22Rv1 (cell line): ENCODE measurements around the gene ST3GAL5.

ENCODE experiments used
- H3K27ac ChIP-seq: fragments of 450-650 bp; 2 replicates; pipeline ENCODE4 v1.5.1; 2017
- ZFX ChIP-seq: fragments of 450-650 bp; IDR thresholded peaks from 2 replicates; pipeline ENCODE4 v1.6.1; 2017; ENCODE audit warnings: antibody characterized with exemption, borderline replicate concordance
- TF ChIP-seq, protein P1 (sequence below): fragments of 450-650 bp; IDR thresholded peaks from 2 replicates; pipeline ENCODE4 v1.5.1; 2017; ENCODE audit warnings: mild to moderate bottlenecking

ST3GAL5 gene

DNA sequence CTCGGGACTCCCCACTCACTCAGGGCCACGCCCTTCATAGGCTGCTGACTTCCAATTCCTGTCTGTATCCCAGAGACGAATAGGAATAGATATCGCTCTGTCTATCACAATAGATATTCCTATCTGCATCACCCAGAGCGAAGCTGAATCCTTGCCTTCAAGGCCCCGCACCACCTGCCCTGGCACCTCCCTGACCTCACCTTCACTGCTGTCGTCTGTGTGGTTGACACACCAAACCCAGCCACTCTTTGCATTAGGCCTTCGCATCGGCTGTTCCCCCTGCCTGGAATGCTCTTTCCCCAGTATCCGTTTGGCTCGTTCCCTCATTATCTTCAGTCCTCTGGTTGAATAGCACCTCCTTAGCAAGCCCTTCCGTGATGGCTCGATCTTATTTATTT is 91.5 kb downstream of the ST3GAL5 start:
- TF ChIP-seq ZFX = no peak
- TF ChIP-seq, protein P1, sequence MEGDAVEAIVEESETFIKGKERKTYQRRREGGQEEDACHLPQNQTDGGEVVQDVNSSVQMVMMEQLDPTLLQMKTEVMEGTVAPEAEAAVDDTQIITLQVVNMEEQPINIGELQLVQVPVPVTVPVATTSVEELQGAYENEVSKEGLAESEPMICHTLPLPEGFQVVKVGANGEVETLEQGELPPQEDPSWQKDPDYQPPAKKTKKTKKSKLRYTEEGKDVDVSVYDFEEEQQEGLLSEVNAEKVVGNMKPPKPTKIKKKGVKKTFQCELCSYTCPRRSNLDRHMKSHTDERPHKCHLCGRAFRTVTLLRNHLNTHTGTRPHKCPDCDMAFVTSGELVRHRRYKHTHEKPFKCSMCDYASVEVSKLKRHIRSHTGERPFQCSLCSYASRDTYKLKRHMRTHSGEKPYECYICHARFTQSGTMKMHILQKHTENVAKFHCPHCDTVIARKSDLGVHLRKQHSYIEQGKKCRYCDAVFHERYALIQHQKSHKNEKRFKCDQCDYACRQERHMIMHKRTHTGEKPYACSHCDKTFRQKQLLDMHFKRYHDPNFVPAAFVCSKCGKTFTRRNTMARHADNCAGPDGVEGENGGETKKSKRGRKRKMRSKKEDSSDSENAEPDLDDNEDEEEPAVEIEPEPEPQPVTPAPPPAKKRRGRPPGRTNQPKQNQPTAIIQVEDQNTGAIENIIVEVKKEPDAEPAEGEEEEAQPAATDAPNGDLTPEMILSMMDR = no peak
- H3K27ac ChIP-seq = no peak overlapping the region

- no peak overlapping the region for H3K27ac ChIP-seq
- TF ChIP-seq, protein P1 = no peak
- no peak for TF ChIP-seq ZFX
Observed at GRCh38 chr2:85796341-85797262, 92.2 kb downstream of the ST3GAL5 start.

DNA sequence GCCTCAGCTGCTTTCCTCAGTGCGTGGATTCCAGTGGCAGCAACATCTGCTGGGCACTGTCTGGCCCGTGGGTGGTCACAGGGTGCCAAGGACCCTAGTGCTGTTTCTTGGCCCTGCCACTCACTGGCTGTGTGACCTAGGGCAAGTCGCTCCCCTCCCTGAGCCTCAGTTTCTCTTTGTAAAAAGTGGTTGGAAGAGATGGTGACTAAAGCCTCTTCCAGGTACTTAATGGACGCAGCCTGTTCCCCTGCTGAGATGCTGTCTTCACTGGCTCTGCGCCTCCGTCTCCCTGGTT is 92.8 kb downstream of the ST3GAL5 start:
- no peak overlapping the region for H3K27ac ChIP-seq
- no peak for TF ChIP-seq ZFX
- TF ChIP-seq, protein P1 = no peak

DNA sequence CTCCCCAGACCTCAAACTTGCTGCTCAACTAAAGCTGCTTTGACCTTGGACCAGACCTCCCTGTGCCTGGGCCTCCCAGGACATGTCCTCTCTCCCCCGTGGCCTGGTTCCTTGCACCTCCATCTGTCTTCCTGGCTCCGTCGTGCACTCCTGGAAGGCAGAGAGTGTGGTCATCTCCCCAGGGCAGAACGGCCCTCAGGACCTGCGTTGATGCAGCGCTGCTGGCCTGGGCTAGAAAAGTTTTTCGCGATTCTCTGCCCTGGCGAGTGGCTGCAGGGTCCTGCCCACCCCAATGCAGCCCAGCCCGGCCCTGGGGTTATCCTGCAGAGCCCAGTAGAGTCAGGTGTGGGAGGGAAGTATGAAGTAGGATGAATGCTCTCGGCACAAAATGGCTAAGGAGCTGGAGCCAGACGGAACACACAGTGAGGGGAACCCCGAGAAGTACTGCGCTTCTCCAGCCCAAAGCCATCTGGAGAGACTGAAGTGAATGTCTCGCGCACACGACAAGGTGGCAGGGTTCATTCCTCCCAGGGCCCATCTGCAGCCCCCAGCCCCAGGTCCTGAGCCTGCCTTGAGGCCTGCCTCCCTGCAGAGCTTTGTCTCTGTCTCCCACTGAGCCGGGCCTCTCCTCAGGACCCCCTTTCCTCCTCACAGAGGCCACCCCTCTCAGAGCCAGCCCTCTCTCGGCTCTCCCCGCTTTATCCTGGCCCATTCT is 93.3 kb downstream of the ST3GAL5 start:
- TF ChIP-seq, protein P1 = no peak
- no peak for TF ChIP-seq ZFX
- H3K27ac ChIP-seq = no peak overlapping the region

- TF ChIP-seq ZFX = no peak
- TF ChIP-seq, protein P1 = no peak
- no peak overlapping the region for H3K27ac ChIP-seq
Observed at GRCh38 chr2:85794491-85795121, 94.2 kb downstream of the ST3GAL5 start.

DNA sequence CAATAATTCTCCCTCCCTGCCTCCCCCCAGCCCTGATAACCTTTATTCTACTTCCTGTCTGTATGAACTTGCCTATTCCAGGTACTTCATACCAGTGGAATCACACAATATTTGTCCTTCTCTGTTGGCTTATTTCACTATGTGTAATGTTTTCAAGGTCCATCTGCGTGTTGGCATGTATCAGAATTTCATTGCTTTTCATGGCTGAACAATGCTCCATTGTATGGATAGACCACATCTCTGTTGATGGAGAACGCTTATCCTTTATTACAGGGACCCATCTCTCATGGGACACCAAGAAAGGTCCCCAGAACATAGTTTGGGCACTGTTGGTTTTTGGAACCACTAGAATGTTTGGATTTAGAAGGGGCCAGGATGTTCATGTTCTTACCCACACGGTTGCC is 94.8 kb downstream of the ST3GAL5 start:
- TF ChIP-seq, protein P1 = no peak
- no peak for TF ChIP-seq ZFX
- H3K27ac ChIP-seq = no peak overlapping the region
